Lung (tissue), 12 donors: ENCODE measurements around the gene SLC36A2. TPM values are rescaled to one million over a fixed set of nuclear protein-coding genes. Genes with fewer than 3 reads are reported as not detected.

Experiments used
- ATAC-seq: fragments of 200-7000 bp; cut with Tn5 transposase; one replicate; pipeline ENCODE4 v1.9.1; 2020; ENCODE audit warnings: moderate number of reproducible peaks; ENCODE audit not compliant: insufficient read depth, low FRiP score
- DNase-seq, 3 donors: peaks; one replicate each; pipeline ENCODE4 v3.0.0-alpha.2; 2013 to 2017
- H3K27ac ChIP-seq, 2 donors: one replicate each; pipeline ENCODE4 v1.5.1; 2013; ENCODE audit warnings: mild to moderate bottlenecking in 2 of 2, moderate library complexity in 2 of 2, control low read depth in 1 of 2, inconsistent platforms in 1 of 2, low read depth in 1 of 2, low read length in 1 of 2
- H3K27me3 ChIP-seq, 3 donors: one replicate each; pipeline ENCODE4 v1.5.1; 2013; ENCODE audit warnings: low read length in 2 of 3; ENCODE audit not compliant: control insufficient read depth in 3 of 3, insufficient read depth in 3 of 3
- H3K36me3 ChIP-seq, 4 donors: one replicate each; pipeline ENCODE4 v1.5.1; 2013; ENCODE audit warnings: low read length in 4 of 4, mild to moderate bottlenecking in 1 of 4, moderate library complexity in 1 of 4; ENCODE audit not compliant: control insufficient read depth in 4 of 4, insufficient read depth in 4 of 4
- H3K4me1 ChIP-seq, 5 donors: one replicate each; pipeline ENCODE4 v1.5.1; 2013; ENCODE audit warnings: low read length in 5 of 5, mild to moderate bottlenecking in 2 of 5, moderate library complexity in 1 of 5; ENCODE audit not compliant: control insufficient read depth in 5 of 5, insufficient read depth in 5 of 5
- H3K4me3 ChIP-seq: one replicate; pipeline ENCODE4 v1.5.1; 2013; ENCODE audit warnings: mild to moderate bottlenecking, control low read depth, moderate library complexity
- H3K9ac ChIP-seq, 2 donors: one replicate each; pipeline ENCODE4 v1.5.1; 2013; ENCODE audit warnings: low read length in 2 of 2, control low read depth in 1 of 2; ENCODE audit not compliant: insufficient read depth in 1 of 2
- H3K9me3 ChIP-seq, 4 donors: one replicate each; pipeline ENCODE4 v1.5.1; 2013; ENCODE audit warnings: low read length in 3 of 4, mild to moderate bottlenecking in 1 of 4, moderate library complexity in 1 of 4; ENCODE audit not compliant: control insufficient read depth in 4 of 4, insufficient read depth in 3 of 4
- CTCF ChIP-seq: IDR thresholded peaks from 2 replicates; pipeline ENCODE4 v1.5.1; 2012; ENCODE audit warnings: mild to moderate bottlenecking; ENCODE audit errors: control extremely low read depth, extremely low read depth
- WGBS, 2 donors: extraction: QIAGEN DNeasy Blood & Tissue Kit; methylation state at CpG; one replicate each; pipeline ENCODE4 v1.1.7; 2013; 5-methylcytosine and 5-hydroxymethylcytosine counted together
- polyA plus RNA-seq, 2 donors: library from polyadenylated mRNA; stranded (reverse); fragments of 200-250 nt; gene quantifications; one replicate each; pipeline ENCODE4 v1.2.1, GENCODE V29; 2013
- total RNA-seq, 2 donors: library from RNA; depleted of rRNA in 1 of 2; stranded (reverse); fragments of >200 nt in 1 of 2; gene quantifications; one replicate each; pipeline ENCODE4 v1.2.1, GENCODE V29; 2014 to 2021
- donor health status: control.
- donor health status: control.
- donor health status: Bipolar disorder and iron deficiency.
- donor health status: healthy.
- donor health status: DM: yes; HTN: yes; CAD: no.

SLC36A2 gene
- total and polyA plus RNA-seq, 4 donors, result not detected

- DNase-seq, result no peak
- Histone ChIP-seq H3K4me1 (peaks cover 0 to 2% (median 0%) of the 10 kb centered on the region in 5 donors), H3K27me3 (no peaks in the 10 kb centered on the region), H3K27ac (no peak overlapping the region), H3K9ac (no peak overlapping the region), H3K9me3 (peaks cover 0 to 2% (median 0%) of the 10 kb centered on the region in 4 donors), H3K36me3 (no peaks in the 10 kb centered on the region), H3K4me3 (no peak overlapping the region)
- TF ChIP-seq CTCF, result no peak
- WGBS, 2 donors, result 74 to 84% methylated on average over 1 of the region's 1 CpG
- ATAC-seq, result no peak
Observed at GRCh38 chr5:151296478-151296830, 50.9 kb downstream of the SLC36A2 start.

GRCh38 chr5:151295791-151296477 lies 51.4 kb downstream of the SLC36A2 start:
- 44 to 45% methylated on average over 7 of the region's 7 CpGs for WGBS, 2 donors

GRCh38 chr5:151295138-151295537 lies 52.2 kb downstream of the SLC36A2 start:
- Histone ChIP-seq H3K9ac (no peak overlapping the region), H3K27ac (no peak overlapping the region), H3K9me3 (peaks cover 0 to 2% (median 0%) of the 10 kb centered on the region in 4 donors), H3K27me3 (no peaks in the 10 kb centered on the region), H3K4me3 (no peak overlapping the region), H3K36me3 (no peaks in the 10 kb centered on the region), H3K4me1 (peaks cover 0 to 2% (median 0%) of the 10 kb centered on the region in 5 donors)
- TF ChIP-seq CTCF, result no peak
- WGBS, 2 donors, result 45 to 51% methylated on average over 5 of the region's 5 CpGs
- ATAC-seq, result no peak
- peak in 2 of 3 donors; percentile 12 to 35 for DNase-seq

More at GRCh38 chr5:151295791-151296477, 51.4 kb downstream of the SLC36A2 start:
- Histone ChIP-seq H3K27ac (no peak overlapping the region), H3K4me1 (peaks cover 0 to 2% (median 0%) of the 10 kb centered on the region in 5 donors), H3K27me3 (no peaks in the 10 kb centered on the region), H3K9me3 (peaks cover 0 to 2% (median 0%) of the 10 kb centered on the region in 4 donors), H3K36me3 (no peaks in the 10 kb centered on the region), H3K9ac (no peak overlapping the region), H3K4me3 (no peak overlapping the region)
- peak in 2 of 3 donors; percentile 26 to 59 for DNase-seq
- ATAC-seq, result no peak
- no peak for TF ChIP-seq CTCF

GRCh38 chr5:151293624-151294023 lies 53.7 kb downstream of the SLC36A2 start:
- ATAC-seq, result no peak

More at GRCh38 chr5:151293624-151294023, 53.7 kb downstream of the SLC36A2 start:
- H3K9me3 ChIP-seq, result no peaks in the 10 kb centered on the region
- peaks cover 0 to 2% (median 0%) of the 10 kb centered on the region in 5 donors for H3K4me1 ChIP-seq
- no peak overlapping the region for H3K9ac ChIP-seq
- no peak for TF ChIP-seq CTCF
- H3K36me3 ChIP-seq, result no peaks in the 10 kb centered on the region
- H3K27me3 ChIP-seq, result no peaks in the 10 kb centered on the region
- no peak for DNase-seq
- H3K27ac ChIP-seq, result no peak overlapping the region
- 48 to 57% methylated on average over 4 of the region's 4 CpGs for WGBS, 2 donors
- no peak overlapping the region for H3K4me3 ChIP-seq
